Measurements from ENCODE around the gene ARMC2. TPM values are rescaled to one million over a fixed set of nuclear protein-coding genes. Genes with fewer than 3 reads are reported as not detected.

Gene ARMC2
- polyA plus RNA-seq, 1 of the 3 experiments (the other 2 are of a cell fraction): 2.4 TPM

GRCh38 chr6:108799791-108800190 lies 48.4 kb upstream of the ARMC2 start (continued):
- TF ChIP-seq PBX3 (IDR thresholded peaks at IDR 0.05) (no peak), GATA2 (CRISPR knock-in tag; IDR thresholded peaks at IDR 0.05) (peak; percentile 84), FOSL2 (IDR thresholded peaks at IDR 0.05; ENCODE audit: borderline replicate concordance, low read depth) (no peak), CHD2 (IDR thresholded peaks at IDR 0.05; ENCODE audit: low read length, partially characterized antibody) (peak; percentile 14), RFX5 (IDR thresholded peaks at IDR 0.05; ENCODE audit: low read length) (no peak), EZH2phosphoT487 (IDR thresholded peaks at IDR 0.05; ENCODE audit: borderline replicate concordance, low read depth) (no peak), MXI1 (IDR thresholded peaks at IDR 0.05; ENCODE audit: low read depth, low read length) (no peak), EP300 (IDR thresholded peaks at IDR 0.05; ENCODE audit: borderline replicate concordance in 1 of 2, low read depth in 1 of 2, low read length in 1 of 2) (peak in 1 of 2 experiments; percentile 84; a peak in 2 of 4 replicates), ELF1 (IDR thresholded peaks at IDR 0.05) (no peak), RCOR1 (IDR thresholded peaks at IDR 0.05; ENCODE audit: low read length) (peak; percentile 65; the same call in 1 of the 2 replicates), JUND (IDR thresholded peaks at IDR 0.05) (no peak), GABPA (IDR thresholded peaks at IDR 0.05; ENCODE audit: low read depth) (no peak)
- TF ChIP-seq, protein P1, sequence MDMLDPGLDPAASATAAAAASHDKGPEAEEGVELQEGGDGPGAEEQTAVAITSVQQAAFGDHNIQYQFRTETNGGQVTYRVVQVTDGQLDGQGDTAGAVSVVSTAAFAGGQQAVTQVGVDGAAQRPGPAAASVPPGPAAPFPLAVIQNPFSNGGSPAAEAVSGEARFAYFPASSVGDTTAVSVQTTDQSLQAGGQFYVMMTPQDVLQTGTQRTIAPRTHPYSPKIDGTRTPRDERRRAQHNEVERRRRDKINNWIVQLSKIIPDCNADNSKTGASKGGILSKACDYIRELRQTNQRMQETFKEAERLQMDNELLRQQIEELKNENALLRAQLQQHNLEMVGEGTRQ (IDR thresholded peaks at IDR 0.05; ENCODE audit: borderline replicate concordance, low read depth, low read length): no peak

- Histone ChIP-seq H3K4me1 (ENCODE audit: control insufficient read depth in 1 of 2, insufficient read depth in 2 of 2, low read depth in 1 of 2, low read length in 1 of 2) (peaks cover 0 to 55% of the 10 kb centered on the region in 2 experiments; a peak in 2 of 4 replicates), H3K4me3 (ENCODE audit: low read depth in 2 of 2, low read length in 1 of 2) (no peak overlapping the region), H3K9ac (no peak overlapping the region), H3K79me2 (ENCODE audit: insufficient read depth) (no peaks in the 10 kb centered on the region), H3K27ac (ENCODE audit: low read depth in 2 of 2, low read length in 1 of 2) (peak overlapping the region in 1 of 2 experiments; percentile 100; a peak in 2 of 4 replicates), H2AFZ (ENCODE audit: low read depth) (no peak overlapping the region), H3K27me3 (ENCODE audit: insufficient read depth) (no peaks in the 10 kb centered on the region), H3K36me3 (replicated peaks in 1 of 2; ENCODE audit: control insufficient read depth in 1 of 2, insufficient read depth in 2 of 2, low read length in 1 of 2) (no peaks in the 10 kb centered on the region), H3K4me2 (no peak overlapping the region), H4K20me1 (ENCODE audit: insufficient read depth) (no peaks in the 10 kb centered on the region), H3F3A (replicated peaks; ENCODE audit: insufficient read depth) (no peaks in the 10 kb centered on the region), H3K9me2 (no peaks in the 10 kb centered on the region), H3K9me3 (no peaks in the 10 kb centered on the region)
- POLR2A ChIA-PET: interaction anchor here (5.8 kb wide), 1 partner anchor 241 kb away, joined by 69 read pairs; the partner anchor contains the start of gene FOXO3
- CTCF ChIA-PET: interaction anchor here (0.6 to 3.8 kb wide), 5 partner anchors 11 to 152 kb away, joined by 3 to 17 read pairs (median 4); no protein-coding TSS in a partner anchor
- DNase-seq: no peak
- no peak for TF ChIP-seq POLR2AphosphoS5 (IDR thresholded peaks at IDR 0.05; ENCODE audit: low read depth, low read length)
- TF ChIP-seq RAD21 (IDR thresholded peaks at IDR 0.05; ENCODE audit: low read length): no peak
- no peak for TF ChIP-seq CTCF (IDR thresholded peaks at IDR 0.05)
- TF ChIP-seq CHD2 (IDR thresholded peaks at IDR 0.05; ENCODE audit: low read length, partially characterized antibody): no peak
- TF ChIP-seq FOXM1 (IDR thresholded peaks at IDR 0.05; ENCODE audit: low read depth): no peak
- WGBS (ENCODE audit: low lambda C conversion rate): 88% methylated on average over 5 of the region's 6 CpGs
Measured at GRCh38 chr6:108800427-108800864, 47.8 kb upstream of the ARMC2 start.
